PC-3 (cell line): ENCODE measurements around the gene BCL2L13. TPM values are rescaled to one million over a fixed set of nuclear protein-coding genes. Genes with fewer than 3 reads are reported as not detected.
"Not testable (repeated sequence)": the region's sequence is repeated elsewhere in the genome, so short reads cannot be mapped to it uniquely, and the experiment has no call there.

Experiments
- ATAC-seq: fragments of 200-7000 bp; cut with Tn5 transposase; 2 replicates; pipeline ENCODE4 v1.9.1; 2020; ENCODE audit warnings: mild to moderate bottlenecking, moderate library complexity
- BruUV-seq: library from RNA; stranded (reverse); fragments of 400-500 nt; replicated peaks from 2 replicates; lab custom pipeline; 2021; lab: Mats Ljungman, UMichigan
- CTCF ChIA-PET: fragments of 300-600 bp; sonication (Branson Sonifier 250); formaldehyde crosslinking; loops from one replicate; lab custom pipeline; 2022; ENCODE audit warnings: antibody characterized with exemption; lab: Charles Lee
- POLR2A ChIA-PET: fragments of 300-600 bp; sonication (Branson Sonifier 250); formaldehyde crosslinking; loops from one replicate; lab custom pipeline; 2022; ENCODE audit warnings: antibody characterized with exemption; ENCODE audit not compliant: unreplicated experiment; lab: Charles Lee
- DNase-seq: peaks from one replicate; pipeline ENCODE4 v3.0.0-alpha.2; 2015
- H2AFZ ChIP-seq: fragments of 300-600 bp; sonication (generic); 2 replicates; pipeline ENCODE4 v1.6.0; 2016; ENCODE audit warnings: antibody characterized with exemption, low read length
- H3F3A ChIP-seq: fragments of 300-600 bp; sonication (generic); one replicate; pipeline ENCODE4 v1.6.0; 2017; ENCODE audit warnings: antibody characterized with exemption, low read length, control low read depth, mild to moderate bottlenecking; ENCODE audit not compliant: unreplicated experiment
- H3K27ac ChIP-seq: fragments of 300-600 bp; sonication (generic); 2 replicates; pipeline ENCODE4 v1.5.1; 2016; ENCODE audit warnings: mild to moderate bottlenecking, low read length
- H3K27me3 ChIP-seq: fragments of 300-600 bp; sonication (generic); 2 replicates; pipeline ENCODE4 v1.6.1; 2016; ENCODE audit warnings: low read length, mixed read lengths
- H3K36me3 ChIP-seq: fragments of 300-600 bp; sonication (generic); 2 replicates; pipeline ENCODE4 v1.6.1; 2016; ENCODE audit warnings: low read depth, mixed run types, low read length, mixed read lengths
- H3K4me1 ChIP-seq: fragments of 300-600 bp; sonication (generic); 2 replicates; pipeline ENCODE4 v1.5.1; 2016; ENCODE audit warnings: low read length; ENCODE audit not compliant: insufficient read depth
- H3K4me2 ChIP-seq: fragments of 300-600 bp; sonication (generic); 2 replicates; pipeline ENCODE4 v1.6.0; 2016; ENCODE audit warnings: low read length
- H3K4me3 ChIP-seq: fragments of 300-600 bp; sonication (generic); 2 replicates; pipeline ENCODE4 v1.5.1; 2016; ENCODE audit warnings: mild to moderate bottlenecking, low read length, mixed read lengths
- H3K79me2 ChIP-seq: fragments of 300-600 bp; sonication (generic); 2 replicates; pipeline ENCODE4 v1.6.1; 2017; ENCODE audit warnings: low read length, mixed read lengths
- H3K9ac ChIP-seq: fragments of 300-600 bp; sonication (generic); 2 replicates; pipeline ENCODE4 v1.6.0; 2016; ENCODE audit warnings: mild to moderate bottlenecking, low read length
- H3K9me2 ChIP-seq: fragments of 300-600 bp; sonication (generic); replicated peaks from 2 replicates; pipeline ENCODE4 v1.6.1; 2016; ENCODE audit warnings: mixed run types, low read length, mixed read lengths
- H3K9me3 ChIP-seq: fragments of 300-600 bp; sonication (generic); 2 replicates; pipeline ENCODE4 v1.6.1; 2016; ENCODE audit warnings: low read length, mixed read lengths
- H4K20me1 ChIP-seq: fragments of 300-600 bp; sonication (generic); 2 replicates; pipeline ENCODE4 v1.6.1; 2016; ENCODE audit warnings: low read length, mixed read lengths
- EZH2 ChIP-seq: fragments of 300-600 bp; sonication (generic); IDR thresholded peaks from one replicate; pipeline ENCODE4 v1.6.1; 2017; ENCODE audit warnings: antibody characterized with exemption, mild to moderate bottlenecking, low read length; ENCODE audit not compliant: unreplicated experiment
- EZH2phosphoT487 ChIP-seq: fragments of 300-600 bp; sonication (generic); IDR thresholded peaks from 2 replicates; pipeline ENCODE4 v1.6.1; 2018; ENCODE audit warnings: mild to moderate bottlenecking, antibody characterized with exemption, low read length, borderline replicate concordance
- intact Hi-C: fragments of 100-400 bp; cut with micrococcal nuclease; formaldehyde crosslinking; loops from 2 replicates; pipeline ENCODE4 v1.9.0; 2023
- total RNA-seq: library from RNA; depleted of rRNA; stranded (reverse); fragments of >200 nt; gene quantifications from 2 replicates; pipeline ENCODE4 v1.2.3, GENCODE V29; 2014
- TF ChIP-seq, protein P1 (sequence below): fragments of 300-600 bp; sonication (generic); conservative IDR thresholded peaks from 2 replicates; pipeline ENCODE4 v1.5.1; 2017; ENCODE audit warnings: antibody characterized with exemption, low read depth, mild to moderate bottlenecking, low read length

BCL2L13 gene
- total RNA-seq, 1 experiment from 2014 or later: 31.3 TPM

DNA sequence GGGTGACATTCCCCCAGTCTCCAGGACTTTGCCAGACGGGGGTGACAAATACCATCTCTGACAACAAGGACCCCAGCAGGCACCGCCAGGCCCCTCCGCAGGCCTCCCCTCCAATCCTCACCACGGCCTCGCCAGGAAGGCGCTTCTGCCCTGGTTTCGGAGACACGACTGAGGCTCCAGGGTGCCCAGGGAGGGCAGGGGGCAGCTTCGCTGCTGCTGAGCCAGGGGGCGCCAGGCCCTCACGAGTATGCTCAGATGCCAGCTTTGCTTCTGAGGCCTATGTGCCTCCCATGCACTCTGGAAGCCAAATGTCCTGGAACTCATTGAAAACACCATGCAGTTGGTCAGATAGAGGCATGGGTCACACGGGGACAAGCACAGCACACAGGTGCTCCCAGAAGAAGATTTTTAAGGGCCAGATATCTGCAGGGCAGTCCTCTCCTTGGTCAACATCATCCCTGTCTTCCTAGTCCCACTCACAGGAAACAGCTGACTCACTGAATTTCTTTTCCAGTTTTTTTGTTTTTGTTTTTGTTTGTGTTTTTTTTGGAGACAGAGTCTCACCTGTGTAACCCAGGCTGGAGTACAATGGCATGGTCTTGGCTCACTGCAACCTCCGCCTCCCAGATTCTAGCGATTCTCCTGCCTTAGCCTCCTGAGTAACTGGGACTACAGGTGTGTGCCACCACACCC is 115.8 kb downstream of the BCL2L13 start:
- no peak for ATAC-seq
- intact Hi-C loops: loop anchor here (1.0 kb wide), 1 partner anchor 31 kb away; no protein-coding TSS in a partner anchor
- POLR2A ChIA-PET: no interaction called here

DNA sequence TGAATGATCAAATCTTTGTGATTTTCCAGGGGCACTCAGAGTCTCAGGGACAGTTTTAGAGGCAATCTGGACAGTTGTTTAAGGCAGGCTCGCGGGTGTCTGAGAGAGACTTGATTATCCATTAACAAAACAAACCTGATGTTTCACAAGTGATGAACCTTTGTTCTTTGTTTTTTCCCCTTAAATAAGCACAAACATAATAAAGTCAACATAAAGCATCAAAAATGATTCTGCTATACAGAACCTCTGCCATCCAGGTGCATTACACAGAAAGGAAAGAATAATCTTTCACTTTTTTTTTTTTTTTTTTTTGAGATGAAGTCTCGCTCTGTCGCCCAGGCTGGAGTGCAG is 122.6 kb downstream of the BCL2L13 start:
- no peak overlapping the region for H2AFZ ChIP-seq
- H3K36me3 ChIP-seq: no peaks in the 10 kb centered on the region
- no peaks in the 10 kb centered on the region for H3K27me3 ChIP-seq
- no peaks in the 10 kb centered on the region for H4K20me1 ChIP-seq
- no peak overlapping the region for H3K9ac ChIP-seq
- CTCF ChIA-PET: no interaction called here
- ATAC-seq (no peak), DNase-seq (no peak)
- no peaks in the 10 kb centered on the region for H3K9me2 ChIP-seq
- H3K4me3 ChIP-seq: no peak overlapping the region
- TF ChIP-seq EZH2phosphoT487 (no peak), EZH2 (no peak)
- TF ChIP-seq, protein P1, sequence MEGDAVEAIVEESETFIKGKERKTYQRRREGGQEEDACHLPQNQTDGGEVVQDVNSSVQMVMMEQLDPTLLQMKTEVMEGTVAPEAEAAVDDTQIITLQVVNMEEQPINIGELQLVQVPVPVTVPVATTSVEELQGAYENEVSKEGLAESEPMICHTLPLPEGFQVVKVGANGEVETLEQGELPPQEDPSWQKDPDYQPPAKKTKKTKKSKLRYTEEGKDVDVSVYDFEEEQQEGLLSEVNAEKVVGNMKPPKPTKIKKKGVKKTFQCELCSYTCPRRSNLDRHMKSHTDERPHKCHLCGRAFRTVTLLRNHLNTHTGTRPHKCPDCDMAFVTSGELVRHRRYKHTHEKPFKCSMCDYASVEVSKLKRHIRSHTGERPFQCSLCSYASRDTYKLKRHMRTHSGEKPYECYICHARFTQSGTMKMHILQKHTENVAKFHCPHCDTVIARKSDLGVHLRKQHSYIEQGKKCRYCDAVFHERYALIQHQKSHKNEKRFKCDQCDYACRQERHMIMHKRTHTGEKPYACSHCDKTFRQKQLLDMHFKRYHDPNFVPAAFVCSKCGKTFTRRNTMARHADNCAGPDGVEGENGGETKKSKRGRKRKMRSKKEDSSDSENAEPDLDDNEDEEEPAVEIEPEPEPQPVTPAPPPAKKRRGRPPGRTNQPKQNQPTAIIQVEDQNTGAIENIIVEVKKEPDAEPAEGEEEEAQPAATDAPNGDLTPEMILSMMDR: no peak
- H3K27ac ChIP-seq: no peak overlapping the region
- BruUV-seq: no TSS peak
- H3K4me1 ChIP-seq: no peaks in the 10 kb centered on the region
- H3K79me2 ChIP-seq: 0 out of 2 replicates have a peak, but pooled peaks cover 11% of the 10 kb centered on the region
- POLR2A ChIA-PET: no interaction called here
- intact Hi-C loops: no loop called here
- H3K9me3 ChIP-seq: no peaks in the 10 kb centered on the region
- no peaks in the 10 kb centered on the region for H3F3A ChIP-seq
- H3K4me2 ChIP-seq: no peak overlapping the region

More for the DNA sequence above, 115.8 kb downstream of the BCL2L13 start:
- Histone ChIP-seq H3K27ac (no peak overlapping the region), H3K79me2 (no peaks in the 10 kb centered on the region), H3K4me2 (no peak overlapping the region), H3K27me3 (no peaks in the 10 kb centered on the region), H4K20me1 (no peaks in the 10 kb centered on the region), H3F3A (no peaks in the 10 kb centered on the region), H3K4me1 (peaks cover 9% of the 10 kb centered on the region; the same call in 1 of the 2 replicates), H3K9me3 (no peaks in the 10 kb centered on the region), H3K4me3 (no peak overlapping the region), H3K9ac (no peak overlapping the region), H3K36me3 (no peaks in the 10 kb centered on the region), H2AFZ (no peak overlapping the region), H3K9me2 (no peaks in the 10 kb centered on the region)
- no TSS peak for BruUV-seq
- CTCF ChIA-PET: interaction anchor here (1.2 kb wide), 1 partner anchor 31 kb away, joined by 5 read pairs; no protein-coding TSS in a partner anchor
- TF ChIP-seq, protein P1: peak; percentile 45
- no peak for TF ChIP-seq EZH2
- peak; percentile 7 for DNase-seq

DNA sequence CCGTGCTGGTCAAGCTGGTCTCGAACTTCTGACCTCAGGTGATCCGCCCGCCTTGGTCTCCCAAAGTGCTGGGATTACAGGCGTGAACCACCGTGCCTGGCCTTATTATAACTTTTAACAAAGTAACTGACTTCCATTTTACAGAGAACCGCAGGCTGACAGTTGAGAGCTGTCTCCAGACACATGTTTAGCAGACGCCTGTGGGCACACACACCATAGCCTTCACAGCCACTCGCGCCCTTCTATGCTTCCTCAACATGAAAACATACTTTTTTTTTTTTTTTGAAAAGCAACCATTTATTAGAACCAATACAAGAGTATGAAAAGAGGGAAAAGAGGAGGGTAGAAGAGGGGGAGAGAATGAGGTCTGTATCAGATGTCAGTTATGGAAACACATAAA is 124.9 kb downstream of the BCL2L13 start:
- DNase-seq, H3K27ac ChIP-seq, H3K27me3 ChIP-seq, H3K9ac ChIP-seq, H3K36me3 ChIP-seq, ATAC-seq, H3K4me1 ChIP-seq, H3K9me3 ChIP-seq, BruUV-seq, H3K4me2 ChIP-seq, H4K20me1 ChIP-seq, CTCF ChIA-PET, H3K4me3 ChIP-seq, H2AFZ ChIP-seq, H3K9me2 ChIP-seq, H3F3A ChIP-seq, intact Hi-C loops, POLR2A ChIA-PET: not testable (repeated sequence)
- H3K79me2 ChIP-seq: peaks cover 23% of the 10 kb centered on the region
